Measurements from ENCODE around the gene SLC35F4. TPM values are rescaled to one million over a fixed set of nuclear protein-coding genes. Genes with fewer than 3 reads are reported as not detected.

Gene SLC35F4
- total RNA-seq, 2 donors from 2014 or later: not detected

DNA sequence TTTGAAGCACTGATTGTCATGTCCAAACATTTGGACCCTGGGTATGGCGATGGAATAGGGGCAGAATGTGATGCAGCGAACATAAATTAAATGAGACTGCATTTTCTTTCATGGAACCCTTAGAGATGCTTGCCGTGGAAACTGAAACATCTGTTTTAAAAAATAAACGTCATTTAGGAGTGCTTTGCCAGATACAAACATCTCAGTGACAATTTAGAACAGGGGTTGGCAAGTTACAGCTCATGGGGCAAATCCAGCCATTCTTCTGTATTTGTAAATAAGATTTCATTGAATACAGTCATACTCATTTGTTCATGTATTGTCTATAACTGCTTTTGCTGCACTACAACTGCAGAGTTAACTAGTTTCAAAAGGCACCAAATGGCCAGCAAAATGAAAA, 51.2 kb downstream of the SLC35F4 start:
- H3K27me3 Mint-ChIP-seq (ENCODE audit: insufficient read depth): peaks cover 2% of the 10 kb centered on the region
- H3K36me3 ChIP-seq (ENCODE audit: control insufficient read depth, insufficient read depth, low read length): no peaks in the 10 kb centered on the region
- no peak overlapping the region for H3K4me3 ChIP-seq (ENCODE audit: low read length)
- TF ChIP-seq CTCF (conservative IDR thresholded peaks at IDR 0.05): no peak
- peaks cover 8% of the 10 kb centered on the region for H3K4me1 Mint-ChIP-seq
- no peaks in the 10 kb centered on the region for H3K9me3 ChIP-seq (ENCODE audit: control insufficient read depth, low read length)
- H3K4me1 ChIP-seq (ENCODE audit: control insufficient read depth, insufficient read depth, low read length): peaks cover 9% of the 10 kb centered on the region
- no peak overlapping the region for H3K4me3 Mint-ChIP-seq
- H3K27ac ChIP-seq (ENCODE audit: low read depth, low read length): no peak overlapping the region
- 80 to 81% methylated on average over 4 of the region's 4 CpGs for WGBS, 2 experiments (ENCODE audit: insufficient coverage in 1 of 2, insufficient read length in 1 of 2)
- H3K27me3 ChIP-seq (ENCODE audit: control insufficient read depth, insufficient read depth, low read length, poor library complexity, severe bottlenecking): no peaks in the 10 kb centered on the region
- no peak for DNase-seq
- no peaks in the 10 kb centered on the region for H3K9me3 Mint-ChIP-seq
- no peaks in the 10 kb centered on the region for H3K36me3 Mint-ChIP-seq (ENCODE audit: low read depth)
- H3K9ac ChIP-seq (ENCODE audit: extremely low read depth, low read length, poor library complexity, severe bottlenecking): no peak overlapping the region
- H3K27ac Mint-ChIP-seq: no peak overlapping the region

DNA sequence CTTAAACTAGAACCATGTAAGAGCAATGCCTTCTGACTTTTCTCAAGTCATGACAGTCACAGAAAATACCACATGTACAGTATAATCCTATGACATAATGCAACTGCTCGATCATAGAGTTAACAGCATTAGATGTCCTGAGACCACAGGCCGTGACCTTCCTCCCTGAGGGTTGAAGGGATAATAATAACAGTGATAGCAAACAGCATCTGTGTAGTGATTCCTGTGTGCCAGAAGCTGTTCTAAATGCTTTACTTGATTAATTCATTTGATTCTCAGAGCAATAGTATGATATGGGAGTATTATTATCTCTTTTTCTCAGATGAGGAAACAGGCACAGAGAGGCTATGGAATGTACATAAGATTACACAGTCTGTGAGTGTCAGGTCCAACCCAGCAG, 53.2 kb downstream of the SLC35F4 start:
- Histone ChIP-seq H3K4me3 (ENCODE audit: low read length) (no peak overlapping the region), H3K27me3 (ENCODE audit: control insufficient read depth, insufficient read depth, low read length, poor library complexity, severe bottlenecking) (no peaks in the 10 kb centered on the region), H3K9me3 (ENCODE audit: control insufficient read depth, low read length) (peaks cover 10% of the 10 kb centered on the region), H3K27ac (ENCODE audit: low read depth, low read length) (no peak overlapping the region), H3K4me1 (ENCODE audit: control insufficient read depth, insufficient read depth, low read length) (peaks cover 9% of the 10 kb centered on the region), H3K36me3 (ENCODE audit: control insufficient read depth, insufficient read depth, low read length) (no peaks in the 10 kb centered on the region), H3K9ac (ENCODE audit: extremely low read depth, low read length, poor library complexity, severe bottlenecking) (no peak overlapping the region)
- 83 to 95% methylated on average over 2 of the region's 2 CpGs for WGBS, 2 experiments (ENCODE audit: insufficient coverage in 1 of 2, insufficient read length in 1 of 2)
- H3K27ac Mint-ChIP-seq: no peak overlapping the region
- no peak overlapping the region for H3K4me3 Mint-ChIP-seq
- H3K9me3 Mint-ChIP-seq: peaks cover 9% of the 10 kb centered on the region
- peaks cover 8% of the 10 kb centered on the region for H3K4me1 Mint-ChIP-seq
- no peak for DNase-seq
- H3K27me3 Mint-ChIP-seq (ENCODE audit: insufficient read depth): peaks cover 2% of the 10 kb centered on the region
- no peak for TF ChIP-seq CTCF (conservative IDR thresholded peaks at IDR 0.05)
- H3K36me3 Mint-ChIP-seq (ENCODE audit: low read depth): no peaks in the 10 kb centered on the region

DNA sequence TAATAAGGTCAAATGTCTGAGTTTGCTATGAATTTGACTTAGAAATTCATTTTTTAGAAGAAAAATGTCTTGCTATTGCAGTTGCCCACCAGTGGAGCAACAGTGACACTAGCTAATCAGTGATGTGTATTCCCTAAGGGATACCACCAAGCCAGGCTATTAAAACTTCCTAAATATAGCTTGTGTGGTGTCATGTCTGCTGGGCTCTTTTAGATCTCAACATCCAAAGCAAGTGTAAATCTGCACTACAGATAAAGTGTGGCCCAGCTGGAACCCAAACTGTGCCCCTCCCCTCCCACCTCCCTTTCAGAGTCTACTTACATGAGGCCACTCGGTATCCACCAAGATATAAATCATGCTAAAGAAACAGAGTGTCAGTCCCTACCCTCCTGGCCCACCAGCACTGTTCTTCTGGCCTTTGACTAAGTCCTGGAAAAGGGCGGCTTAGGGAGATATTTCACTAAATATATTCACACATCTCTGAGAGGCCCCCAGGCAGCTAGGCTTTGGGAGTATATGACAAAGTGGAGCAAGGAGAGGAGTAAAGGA, 53.8 kb downstream of the SLC35F4 start:
- TF ChIP-seq CTCF (conservative IDR thresholded peaks at IDR 0.05): no peak
- no peaks in the 10 kb centered on the region for H3K36me3 Mint-ChIP-seq (ENCODE audit: low read depth)
- 90% methylated on average over 2 of the region's 2 CpGs; no CpG with 5 or more reads in 1 of the 2 experiments for WGBS, 2 experiments (ENCODE audit: insufficient coverage in 1 of 2, insufficient read length in 1 of 2)
- DNase-seq: no peak
- peaks cover 8% of the 10 kb centered on the region for H3K4me1 Mint-ChIP-seq
- no peak overlapping the region for H3K4me3 ChIP-seq (ENCODE audit: low read length)
- H3K27me3 Mint-ChIP-seq (ENCODE audit: insufficient read depth): no peaks in the 10 kb centered on the region
- H3K4me3 Mint-ChIP-seq: no peak overlapping the region
- no peak overlapping the region for H3K27ac Mint-ChIP-seq
- no peak overlapping the region for H3K9ac ChIP-seq (ENCODE audit: extremely low read depth, low read length, poor library complexity, severe bottlenecking)
- H3K9me3 Mint-ChIP-seq: peaks cover 15% of the 10 kb centered on the region
- H3K4me1 ChIP-seq (ENCODE audit: control insufficient read depth, insufficient read depth, low read length): peaks cover 9% of the 10 kb centered on the region
- H3K36me3 ChIP-seq (ENCODE audit: control insufficient read depth, insufficient read depth, low read length): no peaks in the 10 kb centered on the region
- no peaks in the 10 kb centered on the region for H3K27me3 ChIP-seq (ENCODE audit: control insufficient read depth, insufficient read depth, low read length, poor library complexity, severe bottlenecking)
- peaks cover 12% of the 10 kb centered on the region for H3K9me3 ChIP-seq (ENCODE audit: control insufficient read depth, low read length)
- no peak overlapping the region for H3K27ac ChIP-seq (ENCODE audit: low read depth, low read length)
